ENCODE results near the gene PHF14. TPM values are rescaled to one million over a fixed set of nuclear protein-coding genes. Genes with fewer than 3 reads are reported as not detected.

Gene PHF14
- polyA plus RNA-seq, 3 donors: 4.8 to 7.4 (median 5.4) TPM

DNA sequence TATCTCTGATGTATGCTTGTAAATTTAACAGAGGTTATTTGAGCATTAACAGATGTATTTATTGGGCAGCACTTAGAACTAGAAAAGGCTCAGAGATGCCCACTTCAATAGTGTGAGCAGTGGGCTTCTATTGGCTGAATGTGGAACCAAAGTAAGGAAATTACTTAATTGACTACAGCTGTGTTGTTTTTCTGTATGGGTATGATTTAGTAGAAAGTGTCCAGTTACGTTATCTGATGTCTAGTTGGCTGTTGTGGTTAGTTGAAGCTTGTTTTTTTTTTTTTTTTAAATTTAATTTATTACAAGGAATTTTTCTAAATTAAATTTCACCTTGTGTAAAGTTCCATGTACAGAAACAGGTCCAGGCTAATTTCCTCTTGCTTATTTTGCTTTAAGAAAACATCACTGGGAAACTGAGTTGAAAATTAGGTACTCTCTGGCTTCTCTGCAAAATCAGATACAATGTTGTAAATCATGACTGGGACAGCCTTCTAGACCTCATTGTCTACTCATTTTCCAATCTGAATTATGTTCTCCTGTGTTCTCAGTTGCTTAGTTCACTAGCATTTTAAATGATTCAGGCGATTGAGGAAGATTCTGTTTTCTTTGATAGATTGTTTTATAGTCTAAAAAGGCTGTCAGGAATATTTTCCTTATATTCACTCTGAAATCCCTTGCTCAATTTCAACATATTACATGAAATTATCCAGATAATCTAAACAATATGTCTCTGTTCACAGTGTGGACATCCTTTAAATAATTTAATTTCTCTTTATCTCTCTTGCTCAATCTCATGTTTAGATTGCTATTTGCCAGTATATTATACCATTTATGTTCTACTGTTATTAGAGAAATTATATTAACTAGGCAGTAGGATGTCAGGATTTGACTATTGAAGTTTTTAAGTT is 53.0 kb downstream of the PHF14 start:
- no CpG with 5 or more reads among the region's 2 CpGs for WGBS (ENCODE audit: insufficient coverage)
- Histone ChIP-seq H3K9me3 (replicated peaks in 1 of 2; ENCODE audit: control insufficient read depth in 1 of 2, insufficient read depth in 1 of 2, low read length in 2 of 2) (no peaks in the 10 kb centered on the region), H3K36me3 (replicated peaks in 1 of 2; ENCODE audit: control insufficient read depth in 1 of 2, insufficient read depth in 2 of 2, low read length in 2 of 2) (peaks cover 6 to 35% of the 10 kb centered on the region in 2 donors), H3K9ac (ENCODE audit: insufficient read depth, low read length, poor library complexity, severe bottlenecking) (no peak overlapping the region), H3K4me1 (ENCODE audit: control insufficient read depth in 1 of 2, insufficient read depth in 2 of 2, low read length in 2 of 2) (no peaks in the 10 kb centered on the region), H3K27ac (ENCODE audit: low read depth in 1 of 2, low read length in 2 of 2) (no peak overlapping the region), H3K4me2 (replicated peaks; ENCODE audit: extremely low read depth, low read length, poor library complexity, severe bottlenecking) (no peak overlapping the region), H4K20me1 (ENCODE audit: insufficient read depth, low read length) (no peaks in the 10 kb centered on the region), H2AFZ (ENCODE audit: insufficient read depth, low read depth, low read length, poor library complexity, severe bottlenecking) (no peak overlapping the region), H3K27me3 (ENCODE audit: control insufficient read depth in 2 of 2, insufficient read depth in 2 of 2, low read length in 2 of 2) (no peaks in the 10 kb centered on the region), H3K4me3 (replicated peaks in 1 of 3; ENCODE audit: low read depth in 2 of 3, low read length in 3 of 3) (no peak overlapping the region), H3K79me2 (ENCODE audit: insufficient read depth, low read length) (no peaks in the 10 kb centered on the region)
- no peak for DNase-seq
- Mint-ChIP-seq H3K27me3 (ENCODE audit: low read depth in 3 of 3) (peaks cover 0 to 3% (median 0%) of the 10 kb centered on the region in 3 donors), H3K27ac (no peak overlapping the region), H3K9me3 (peaks cover 0 to 9% (median 0%) of the 10 kb centered on the region in 7 donors), H3K4me3 (no peak overlapping the region), H3K4me1 (no peaks in the 10 kb centered on the region), H3K36me3 (peaks cover 35 to 47% of the 10 kb centered on the region in 2 donors)
- TF ChIP-seq, protein P1, sequence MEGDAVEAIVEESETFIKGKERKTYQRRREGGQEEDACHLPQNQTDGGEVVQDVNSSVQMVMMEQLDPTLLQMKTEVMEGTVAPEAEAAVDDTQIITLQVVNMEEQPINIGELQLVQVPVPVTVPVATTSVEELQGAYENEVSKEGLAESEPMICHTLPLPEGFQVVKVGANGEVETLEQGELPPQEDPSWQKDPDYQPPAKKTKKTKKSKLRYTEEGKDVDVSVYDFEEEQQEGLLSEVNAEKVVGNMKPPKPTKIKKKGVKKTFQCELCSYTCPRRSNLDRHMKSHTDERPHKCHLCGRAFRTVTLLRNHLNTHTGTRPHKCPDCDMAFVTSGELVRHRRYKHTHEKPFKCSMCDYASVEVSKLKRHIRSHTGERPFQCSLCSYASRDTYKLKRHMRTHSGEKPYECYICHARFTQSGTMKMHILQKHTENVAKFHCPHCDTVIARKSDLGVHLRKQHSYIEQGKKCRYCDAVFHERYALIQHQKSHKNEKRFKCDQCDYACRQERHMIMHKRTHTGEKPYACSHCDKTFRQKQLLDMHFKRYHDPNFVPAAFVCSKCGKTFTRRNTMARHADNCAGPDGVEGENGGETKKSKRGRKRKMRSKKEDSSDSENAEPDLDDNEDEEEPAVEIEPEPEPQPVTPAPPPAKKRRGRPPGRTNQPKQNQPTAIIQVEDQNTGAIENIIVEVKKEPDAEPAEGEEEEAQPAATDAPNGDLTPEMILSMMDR (IDR thresholded peaks at IDR 0.05): no peak
- intact Hi-C loops (cut with micrococcal nuclease): no loop called here

DNA sequence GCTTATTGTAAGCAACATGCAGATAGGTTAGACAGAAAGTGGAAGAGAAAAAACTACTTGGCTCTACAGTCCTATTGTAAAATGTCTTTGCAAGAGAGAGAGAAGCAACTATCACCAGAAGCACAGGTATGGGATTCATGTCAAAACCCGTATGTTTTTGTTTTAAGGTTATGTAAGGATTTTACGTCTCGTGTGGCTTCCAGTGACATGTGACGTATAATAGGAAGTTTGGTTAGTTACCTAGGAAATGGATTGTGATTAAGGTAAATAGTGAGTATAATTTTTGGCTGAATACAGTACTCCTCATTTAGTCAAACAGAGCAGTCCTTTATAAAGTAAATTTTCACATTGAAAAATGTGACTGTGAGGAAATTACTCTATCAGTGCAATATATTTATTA is 62.0 kb downstream of the PHF14 start:
- WGBS (ENCODE audit: insufficient coverage): 73% methylated on average over 2 of the region's 4 CpGs
- no peak overlapping the region for H3K27ac Mint-ChIP-seq
- DNase-seq: no peak

More for the DNA sequence above, 62.0 kb downstream of the PHF14 start:
- TF ChIP-seq, protein P1 (IDR thresholded peaks at IDR 0.05): no peak
- no peaks in the 10 kb centered on the region for H4K20me1 ChIP-seq (ENCODE audit: insufficient read depth, low read length)
- no peak overlapping the region for H3K9ac ChIP-seq (ENCODE audit: insufficient read depth, low read length, poor library complexity, severe bottlenecking)
- H3K4me3 ChIP-seq (replicated peaks in 1 of 3; ENCODE audit: low read depth in 2 of 3, low read length in 3 of 3): no peak overlapping the region
- Mint-ChIP-seq H3K36me3 (peaks cover 28 to 34% of the 10 kb centered on the region in 2 donors), H3K9me3 (no peaks in the 10 kb centered on the region), H3K4me1 (no peaks in the 10 kb centered on the region), H3K27me3 (ENCODE audit: low read depth in 3 of 3) (no peaks in the 10 kb centered on the region), H3K4me3 (no peak overlapping the region)
- H3K27ac ChIP-seq (ENCODE audit: low read depth in 1 of 2, low read length in 2 of 2): no peak overlapping the region
- peaks cover 23 to 25% of the 10 kb centered on the region in 2 donors for H3K36me3 ChIP-seq (replicated peaks in 1 of 2; ENCODE audit: control insufficient read depth in 1 of 2, insufficient read depth in 2 of 2, low read length in 2 of 2)
- no peak overlapping the region for H2AFZ ChIP-seq (ENCODE audit: insufficient read depth, low read depth, low read length, poor library complexity, severe bottlenecking)
- intact Hi-C loops (cut with micrococcal nuclease): no loop called here
- H3K79me2 ChIP-seq (ENCODE audit: insufficient read depth, low read length): no peaks in the 10 kb centered on the region
- H3K4me1 ChIP-seq (ENCODE audit: control insufficient read depth in 1 of 2, insufficient read depth in 2 of 2, low read length in 2 of 2): no peaks in the 10 kb centered on the region
- H3K4me2 ChIP-seq (replicated peaks; ENCODE audit: extremely low read depth, low read length, poor library complexity, severe bottlenecking): no peak overlapping the region
- H3K9me3 ChIP-seq (replicated peaks in 1 of 2; ENCODE audit: control insufficient read depth in 1 of 2, insufficient read depth in 1 of 2, low read length in 2 of 2): no peaks in the 10 kb centered on the region
- no peaks in the 10 kb centered on the region for H3K27me3 ChIP-seq (ENCODE audit: control insufficient read depth in 2 of 2, insufficient read depth in 2 of 2, low read length in 2 of 2)

All from CD14-positive monocyte (primary cell).